Stimulated activated CD4-positive, alpha-beta T cell treated with anti-CD3 and anti-CD28 coated beads, TNF-alpha, amount 100 ng/mL, for 4 hours (primary cell): ENCODE results near the gene SLC16A4.

Experiments
- DNase-seq, 3 experiments: peaks; one replicate each; pipeline ENCODE4 v3.0.0-alpha.2; 2020; ENCODE audit warnings: low read depth in 3 of 3

Gene SLC16A4

DNA sequence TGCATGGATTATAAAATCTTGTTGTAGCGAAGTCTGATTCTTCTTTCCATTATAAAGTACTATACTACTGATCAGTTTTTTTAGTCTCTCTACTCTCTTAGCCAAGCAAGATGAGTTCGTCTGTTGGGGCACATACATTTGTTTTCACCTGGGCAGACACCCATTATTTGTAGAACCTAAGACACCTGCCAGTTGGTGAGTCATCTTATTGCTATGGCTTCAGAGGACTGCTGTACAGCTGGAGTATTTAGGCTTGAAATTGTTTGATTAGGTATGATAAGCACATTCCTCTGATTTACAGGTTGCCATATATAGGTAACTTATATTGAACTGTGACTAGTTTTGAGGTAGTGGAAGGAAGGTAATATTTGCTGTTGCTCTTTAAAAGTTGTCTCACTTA is 34.4 kb downstream of the SLC16A4 start:
- no peak for DNase-seq

DNA sequence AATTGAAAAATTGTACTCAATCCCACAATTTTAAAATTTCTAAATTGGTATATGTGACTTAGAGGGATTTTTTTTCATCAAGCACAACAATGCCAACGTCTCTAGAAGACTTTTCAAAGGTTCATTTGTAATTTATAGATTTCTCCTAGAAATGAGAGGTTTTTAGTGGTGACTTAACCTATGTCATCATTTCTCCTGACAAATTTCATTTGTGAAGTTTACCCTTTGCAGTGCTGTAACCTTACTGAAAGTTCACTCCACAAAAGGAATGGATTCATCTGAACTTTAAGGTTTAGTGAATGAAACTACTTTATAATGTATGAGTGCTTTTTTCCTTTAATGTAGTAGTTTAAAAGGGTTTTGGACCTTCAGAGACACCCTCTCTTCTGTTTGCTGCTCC is 35.5 kb downstream of the SLC16A4 start:
- no peak for DNase-seq

DNA sequence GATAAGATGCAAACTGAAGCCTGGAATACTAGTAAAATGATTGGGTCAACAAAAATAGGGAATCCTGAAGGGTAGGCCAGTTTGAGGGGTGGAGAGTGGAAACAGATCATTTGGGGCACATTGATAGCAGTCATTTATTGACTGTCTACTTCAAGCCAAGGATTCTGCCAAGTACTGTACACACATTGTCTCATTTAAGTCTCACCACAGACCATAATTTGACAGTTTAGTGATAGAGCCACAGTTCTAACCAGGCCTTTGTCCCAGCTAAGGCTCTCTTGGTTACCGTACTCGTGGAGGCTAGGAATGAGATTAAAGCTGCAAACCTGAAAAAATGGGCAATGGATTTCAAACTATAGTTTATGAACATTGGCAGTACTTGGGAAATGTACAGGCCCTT is 40.5 kb downstream of the SLC16A4 start:
- DNase-seq = no peak

DNA sequence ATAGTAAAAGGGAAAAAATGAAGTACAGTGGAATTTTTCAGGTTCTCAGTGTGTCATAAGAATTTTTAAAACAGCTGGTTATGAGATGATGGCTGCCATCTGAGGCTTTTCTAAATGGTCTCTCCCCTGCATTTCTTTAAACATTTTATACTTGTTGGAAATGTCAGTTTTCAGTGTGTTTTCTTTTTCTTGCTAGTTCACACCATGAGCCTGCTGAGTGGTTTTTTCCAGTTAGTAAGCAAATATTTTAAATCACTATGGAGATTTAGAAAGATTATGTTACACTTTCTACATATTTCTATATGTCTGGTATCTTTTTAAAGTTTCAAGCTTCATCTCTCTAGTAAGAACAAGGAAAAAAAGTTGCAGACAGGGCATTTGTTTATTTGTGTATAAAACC is 42.1 kb downstream of the SLC16A4 start:
- no peak for DNase-seq

DNA sequence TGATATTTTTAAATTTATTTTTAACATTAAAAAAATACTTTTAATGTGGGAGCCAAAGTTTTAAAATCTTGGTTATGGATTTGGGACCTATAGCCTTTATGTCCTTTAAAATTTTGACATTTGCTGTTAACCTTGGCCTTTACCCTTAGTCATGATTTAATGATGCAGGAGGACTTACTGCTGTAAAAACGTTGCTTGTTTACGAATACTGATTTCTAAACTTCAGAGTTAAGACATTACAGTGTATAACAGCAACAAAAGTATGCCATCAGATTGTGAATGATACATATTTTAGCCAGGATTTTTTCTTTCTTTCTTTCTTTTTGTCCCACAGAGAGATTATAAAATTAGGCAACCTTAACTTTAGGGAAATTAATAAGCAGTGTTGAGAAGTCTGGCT is 42.8 kb downstream of the SLC16A4 start:
- DNase-seq = no peak

DNA sequence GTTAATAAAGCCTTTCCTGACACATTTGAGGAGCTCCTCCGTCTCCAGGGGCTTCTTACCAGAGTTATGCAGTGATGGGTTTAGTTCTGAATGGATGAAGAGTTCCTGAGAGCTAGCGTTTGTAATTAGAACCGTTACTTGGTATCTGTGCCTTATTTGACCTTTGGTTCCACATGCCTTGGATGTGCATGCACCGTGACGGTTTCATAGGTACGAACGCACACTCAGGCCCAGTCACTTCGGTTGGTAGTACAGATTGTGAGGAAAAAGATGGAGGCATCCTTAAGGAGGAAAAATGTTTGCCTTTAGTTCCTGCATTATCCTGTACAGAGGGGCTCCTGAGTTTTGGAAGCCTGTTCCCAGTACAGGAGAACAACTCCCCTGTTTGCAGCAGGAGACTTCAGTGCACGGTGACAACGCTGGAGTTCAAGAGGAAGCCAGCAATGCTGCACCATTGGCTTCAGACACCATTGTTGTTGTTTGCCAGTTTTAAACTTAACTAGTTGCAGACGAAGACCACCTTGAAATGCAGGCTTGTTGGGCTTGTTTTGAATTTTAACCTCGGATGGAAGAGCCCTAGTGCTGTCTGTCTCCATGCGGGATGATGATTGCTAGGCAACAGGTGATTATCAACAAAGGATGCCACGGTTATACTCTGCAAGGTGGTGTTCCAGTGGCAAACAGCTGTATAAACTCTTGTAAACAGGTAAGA is 43.5 kb downstream of the SLC16A4 start:
- DNase-seq = no peak

DNA sequence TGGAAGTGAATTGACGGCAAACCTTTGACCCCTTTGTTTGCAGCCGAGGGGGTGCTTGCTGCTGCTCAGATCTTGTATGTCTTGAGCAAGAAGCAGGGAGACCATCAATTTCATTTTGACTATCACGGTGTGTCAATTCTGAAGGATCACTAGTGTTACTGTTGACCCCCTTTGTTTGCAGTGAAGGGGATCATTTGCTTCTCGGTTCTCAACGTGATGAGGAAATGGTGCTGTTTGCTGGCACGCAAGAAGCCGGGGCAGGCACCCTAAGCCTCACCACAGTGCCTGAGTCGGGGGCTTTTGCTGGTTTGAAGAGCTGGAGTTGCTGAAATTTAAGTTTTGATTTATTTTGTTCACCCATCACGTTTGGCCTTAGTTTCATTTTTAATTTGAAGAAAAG is 44.1 kb downstream of the SLC16A4 start:
- DNase-seq = no peak

DNA sequence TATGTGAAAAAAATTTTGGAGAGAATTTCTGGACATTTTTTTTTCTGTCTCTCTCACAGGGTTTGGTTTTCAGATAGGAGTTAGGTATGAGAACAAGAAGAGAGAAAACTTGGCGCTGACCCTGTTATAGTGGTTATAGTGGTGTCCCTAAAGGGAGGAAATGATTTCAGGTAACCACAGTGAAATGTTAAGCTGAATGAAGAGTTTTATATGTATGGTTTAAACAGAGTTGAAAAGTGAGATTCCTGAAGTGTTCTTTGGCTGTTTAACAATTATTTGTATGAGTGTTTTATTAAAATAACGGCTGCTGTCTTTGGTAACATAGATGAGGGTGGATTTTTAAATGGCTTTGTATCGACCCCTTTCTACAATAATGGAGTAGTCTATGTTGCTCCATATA is 45.3 kb downstream of the SLC16A4 start:
- DNase-seq = no peak

DNA sequence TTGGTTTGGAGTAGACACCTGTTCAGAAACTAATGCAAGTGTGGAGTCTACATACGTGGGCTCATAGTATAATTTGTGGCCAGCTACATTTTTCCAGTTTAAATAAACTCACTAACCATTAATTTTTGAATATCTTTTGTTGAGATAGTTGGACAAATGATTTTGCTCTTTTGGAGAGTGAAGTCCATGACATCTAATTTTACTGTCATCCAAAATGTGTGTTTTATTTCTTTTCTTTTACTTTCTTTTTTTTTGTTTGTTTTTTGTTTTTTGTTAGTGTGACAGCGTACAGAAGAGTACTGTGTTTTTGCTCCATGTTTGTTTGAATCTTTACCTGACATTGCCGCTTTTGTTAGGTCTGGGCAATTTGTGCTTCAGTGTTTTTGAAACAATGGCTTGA is 46.7 kb downstream of the SLC16A4 start:
- DNase-seq = no peak

DNA sequence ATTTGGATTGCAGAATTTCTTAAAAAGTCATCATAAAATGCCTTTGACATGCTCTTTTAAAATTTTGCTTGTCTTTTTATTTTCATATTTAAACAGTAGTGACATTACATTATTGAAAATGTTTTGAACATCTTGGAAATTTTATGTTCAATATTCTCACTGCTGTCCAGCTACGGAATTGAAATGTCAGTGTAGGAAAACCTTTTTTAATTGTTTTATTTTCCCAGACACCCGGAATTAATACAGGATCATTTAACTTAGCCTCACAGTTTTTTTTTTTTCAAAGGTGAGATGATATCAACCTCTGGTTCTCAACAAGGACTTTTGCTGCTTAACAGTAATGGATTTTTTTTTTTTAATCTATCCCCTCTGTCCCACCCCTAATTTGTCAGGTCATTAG is 47.6 kb downstream of the SLC16A4 start:
- no peak for DNase-seq

DNA sequence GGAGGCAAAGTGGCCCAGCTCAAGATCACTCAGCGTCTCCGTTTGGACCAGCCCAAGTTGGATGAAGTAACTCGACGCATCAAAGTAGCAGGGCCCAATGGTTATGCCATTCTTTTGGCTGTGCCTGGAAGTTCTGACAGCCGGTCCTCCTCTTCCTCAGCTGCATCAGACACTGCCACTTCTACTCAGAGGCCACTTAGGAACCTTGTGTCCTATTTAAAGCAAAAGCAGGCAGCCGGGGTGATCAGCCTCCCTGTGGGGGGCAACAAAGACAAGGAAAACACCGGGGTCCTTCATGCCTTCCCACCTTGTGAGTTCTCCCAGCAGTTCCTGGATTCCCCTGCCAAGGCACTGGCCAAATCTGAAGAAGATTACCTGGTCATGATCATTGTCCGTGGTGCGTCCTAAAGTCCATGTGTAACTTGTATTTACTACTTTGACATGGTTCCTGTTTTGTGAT is 48.9 kb downstream of the SLC16A4 start:
- DNase-seq = no peak

DNA sequence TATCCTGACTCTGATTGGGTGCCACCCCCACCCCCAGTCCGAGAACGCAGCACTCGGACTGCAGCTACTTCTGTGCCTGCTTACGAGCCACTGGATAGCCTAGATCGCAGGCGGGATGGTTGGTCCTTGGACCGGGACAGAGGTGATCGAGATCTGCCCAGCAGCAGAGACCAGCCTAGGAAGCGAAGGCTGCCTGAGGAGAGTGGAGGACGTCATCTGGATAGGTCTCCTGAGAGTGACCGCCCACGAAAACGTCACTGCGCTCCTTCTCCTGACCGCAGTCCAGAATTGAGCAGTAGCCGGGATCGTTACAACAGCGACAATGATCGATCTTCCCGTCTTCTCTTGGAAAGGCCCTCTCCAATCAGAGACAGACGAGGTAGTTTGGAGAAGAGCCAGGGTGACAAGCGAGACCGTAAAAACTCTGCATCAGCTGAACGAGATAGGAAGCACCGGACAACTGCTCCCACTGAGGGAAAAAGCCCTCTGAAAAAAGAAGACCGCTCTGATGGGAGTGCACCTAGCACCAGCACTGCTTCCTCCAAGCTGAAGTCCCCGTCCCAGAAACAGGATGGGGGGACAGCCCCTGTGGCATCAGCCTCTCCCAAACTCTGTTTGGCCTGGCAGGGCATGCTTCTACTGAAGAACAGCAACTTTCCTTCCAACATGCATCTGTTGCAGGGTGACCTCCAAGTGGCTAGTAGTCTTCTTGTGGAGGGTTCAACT is 49.5 kb downstream of the SLC16A4 start:
- DNase-seq = no peak

DNA sequence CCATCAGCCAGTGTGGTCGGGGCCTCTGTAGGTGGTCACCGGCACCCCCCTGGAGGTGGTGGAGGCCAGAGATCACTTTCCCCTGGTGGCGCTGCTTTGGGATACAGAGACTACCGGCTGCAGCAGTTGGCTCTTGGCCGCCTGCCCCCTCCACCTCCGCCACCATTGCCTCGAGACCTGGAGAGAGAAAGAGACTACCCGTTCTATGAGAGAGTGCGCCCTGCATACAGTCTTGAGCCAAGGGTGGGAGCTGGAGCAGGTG is 50.7 kb downstream of the SLC16A4 start:
- no peak for DNase-seq

DNA sequence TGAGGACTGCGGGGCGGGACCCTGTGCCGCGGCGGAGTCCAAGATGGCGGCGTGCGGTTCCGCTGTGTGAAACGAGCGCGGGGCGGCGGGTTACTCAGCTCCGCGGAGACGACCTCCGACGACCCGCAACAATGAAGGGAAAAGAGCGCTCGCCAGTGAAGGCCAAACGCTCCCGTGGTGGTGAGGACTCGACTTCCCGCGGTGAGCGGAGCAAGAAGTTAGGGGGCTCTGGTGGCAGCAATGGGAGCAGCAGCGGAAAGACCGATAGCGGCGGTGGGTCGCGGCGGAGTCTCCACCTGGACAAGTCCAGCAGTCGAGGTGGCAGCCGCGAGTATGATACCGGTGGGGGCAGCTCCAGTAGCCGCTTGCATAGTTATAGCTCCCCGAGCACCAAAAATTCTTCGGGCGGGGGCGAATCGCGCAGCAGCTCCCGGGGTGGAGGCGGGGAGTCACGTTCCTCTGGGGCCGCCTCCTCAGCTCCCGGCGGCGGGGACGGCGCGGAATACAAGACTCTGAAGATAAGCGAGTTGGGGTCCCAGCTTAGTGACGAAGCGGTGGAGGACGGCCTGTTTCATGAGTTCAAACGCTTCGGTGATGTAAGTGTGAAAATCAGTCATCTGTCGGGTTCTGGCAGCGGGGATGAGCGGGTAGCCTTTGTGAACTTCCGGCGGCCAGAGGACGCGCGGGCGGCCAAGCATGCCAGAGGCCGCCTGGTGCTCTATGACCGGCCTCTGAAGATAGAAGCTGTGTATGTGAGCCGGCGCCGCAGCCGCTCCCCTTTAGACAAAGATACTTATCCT is 51.2 kb downstream of the SLC16A4 start:
- peak in 2 of 3 experiments; percentile 21 to 40 for DNase-seq

DNA sequence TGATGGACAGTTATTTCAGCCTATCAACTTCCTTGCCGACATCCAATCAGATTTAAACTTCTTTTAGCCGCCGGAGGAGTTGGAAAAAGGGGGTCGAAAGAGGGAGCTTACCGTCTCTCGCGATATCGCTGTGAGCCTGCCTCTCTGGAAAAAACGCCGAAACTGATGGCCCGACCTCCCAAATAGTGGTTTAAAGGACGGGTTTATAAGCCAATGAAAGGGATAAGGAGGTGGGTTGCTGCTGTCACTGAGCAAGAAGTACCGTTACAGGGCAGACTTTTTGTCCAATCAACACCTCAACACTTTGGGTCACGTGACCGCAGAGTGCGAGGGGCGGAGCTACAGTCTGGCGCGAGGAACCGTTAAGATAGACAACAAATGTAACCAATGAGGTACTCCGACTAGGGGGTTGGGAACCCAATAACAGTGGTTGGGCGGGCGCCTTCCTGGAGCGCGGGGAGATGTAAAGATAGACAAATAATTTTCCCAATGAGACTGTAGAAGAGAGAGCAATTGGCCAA is 51.9 kb downstream of the SLC16A4 start, which contains the start of gene RBM15:
TSS of gene RBM15 (plus strand) at position 492 of the 521 bp plus-strand sequence. CDS start at position 521, 29 bp downstream.
- DNase-seq = peak; percentile 78 to 96 (median 93)

DNA sequence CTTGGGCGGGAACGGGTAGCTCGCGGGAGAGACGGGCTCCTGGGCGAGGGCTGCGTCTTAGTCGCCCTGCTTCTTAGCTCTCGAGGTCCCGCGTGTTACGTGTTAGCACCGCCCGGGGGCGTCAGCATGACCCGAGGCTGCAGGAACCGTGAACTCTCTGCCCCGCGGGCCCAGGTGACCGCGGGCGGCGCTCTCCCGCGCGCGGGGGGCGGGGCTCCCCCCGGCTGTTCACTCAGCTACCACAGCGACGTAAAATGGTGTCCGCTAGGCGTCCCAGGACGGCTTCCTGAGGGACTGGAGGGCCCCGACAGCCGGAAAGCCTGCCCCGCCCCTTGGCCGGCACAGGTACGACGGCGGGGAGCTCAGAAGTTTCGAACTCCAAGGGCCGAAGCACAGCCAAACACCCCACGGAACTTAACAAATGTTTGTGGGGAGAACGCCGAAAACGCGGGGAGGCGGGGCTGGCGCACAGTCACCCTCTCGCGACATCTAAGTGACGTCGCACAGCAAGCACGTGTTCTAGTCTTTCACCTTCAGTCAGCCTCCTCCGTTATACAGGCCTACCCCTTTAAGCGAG is 52.4 kb downstream of the SLC16A4 start:
- peak; percentile 87 to 91 (median 89) for DNase-seq

DNA sequence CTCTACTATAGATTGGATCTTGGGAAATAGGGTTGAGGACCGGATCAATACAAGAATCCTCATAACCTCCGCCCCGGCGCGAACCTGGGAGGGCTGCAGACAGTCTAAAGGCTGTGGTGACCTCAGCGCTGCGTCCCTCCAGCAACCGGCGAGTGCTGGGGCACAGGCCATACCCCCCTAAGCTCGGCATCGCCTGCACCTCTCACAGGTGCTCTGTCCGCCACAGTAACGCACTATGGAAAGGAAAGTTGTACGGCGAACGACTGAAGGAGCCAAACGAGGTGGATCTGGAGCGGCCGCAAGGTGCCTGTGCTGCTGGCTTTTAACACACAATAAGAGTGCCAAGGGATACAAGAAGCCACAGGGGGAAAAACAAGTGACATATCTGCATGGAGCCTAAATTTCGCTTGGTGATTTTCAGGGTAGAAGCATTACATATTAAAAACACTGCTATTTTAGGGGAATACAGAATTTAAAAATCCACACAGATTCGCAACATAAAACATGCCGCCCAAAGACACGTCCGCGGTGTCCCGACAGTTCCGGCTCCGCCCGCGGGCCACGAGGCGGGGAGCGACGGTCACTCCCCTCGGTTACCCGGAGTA is 53.0 kb downstream of the SLC16A4 start:
- peak in 1 of 3 experiments; percentile 34 for DNase-seq

DNA sequence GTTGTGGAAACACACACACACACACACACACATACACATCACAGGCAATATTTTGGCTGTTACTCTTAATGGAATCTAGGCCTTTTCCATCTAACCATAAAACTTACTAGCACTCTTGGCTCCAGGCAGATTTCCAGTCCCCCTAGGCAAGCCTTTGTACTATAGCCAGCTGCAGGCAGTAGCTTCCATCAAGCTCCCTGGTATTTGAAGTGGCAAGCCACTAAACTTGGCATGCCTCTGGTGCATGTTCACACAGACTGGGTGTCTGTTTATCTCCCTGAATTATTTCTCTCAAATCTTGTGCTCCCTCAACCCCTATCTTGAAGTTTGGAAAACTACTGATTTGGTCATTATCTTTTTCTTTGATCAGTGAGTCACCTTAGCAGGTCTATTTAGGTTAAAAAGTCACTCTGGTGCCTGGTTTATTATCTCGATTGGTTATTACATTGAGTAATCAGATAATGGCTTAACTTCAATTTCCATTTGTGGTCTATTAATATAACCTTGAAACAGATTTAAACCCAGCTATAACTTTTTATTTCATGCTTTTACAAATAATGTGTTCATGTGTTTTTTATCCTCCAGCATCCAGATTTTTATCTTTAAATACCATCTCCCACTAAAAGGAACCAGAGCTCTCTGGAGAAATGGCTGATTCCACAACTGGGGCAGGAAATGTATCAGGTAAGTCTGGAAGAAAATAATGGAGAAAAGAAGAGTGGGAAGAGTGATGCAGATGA is 54.4 kb downstream of the SLC16A4 start:
- DNase-seq = no peak

DNA sequence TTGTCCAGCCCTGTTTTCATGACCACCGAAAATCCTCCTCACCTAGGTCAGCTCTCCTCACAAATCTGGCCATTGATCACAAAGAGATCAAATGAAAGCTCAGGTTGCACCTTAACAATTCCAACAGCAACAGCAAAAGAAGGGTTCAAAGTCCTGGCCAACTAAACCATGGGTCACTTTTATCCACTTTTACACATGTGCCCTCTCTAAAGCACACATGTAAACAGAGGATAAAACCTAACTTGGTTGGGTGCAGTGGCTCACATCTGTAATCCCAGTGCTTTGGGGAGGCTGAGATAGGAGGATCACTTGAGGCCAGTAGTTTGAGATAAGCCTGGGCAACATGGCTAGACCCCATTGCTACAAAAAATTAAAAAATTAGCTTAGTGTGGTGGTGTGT is 55.6 kb downstream of the SLC16A4 start:
- DNase-seq = no peak

DNA sequence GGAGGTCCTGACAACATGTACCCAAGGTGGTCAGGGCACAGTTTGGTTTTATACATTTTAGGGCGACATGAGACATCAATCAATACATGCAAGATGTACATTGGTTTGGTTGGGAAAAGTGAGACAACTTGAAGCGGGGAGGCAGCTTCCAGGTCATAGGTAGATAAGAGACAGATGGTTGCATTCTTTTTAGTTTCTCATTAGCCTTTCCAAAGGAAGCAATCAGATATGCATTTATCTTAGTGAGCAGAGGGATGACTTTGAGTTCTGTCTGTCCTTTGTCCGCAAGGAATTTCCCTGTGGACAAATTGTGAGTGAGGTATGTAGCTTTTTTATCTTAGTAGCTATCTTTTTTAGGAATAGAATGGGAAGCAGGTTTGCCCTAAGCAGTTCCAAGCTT is 62.1 kb downstream of the SLC16A4 start:
- DNase-seq = no peak

DNA sequence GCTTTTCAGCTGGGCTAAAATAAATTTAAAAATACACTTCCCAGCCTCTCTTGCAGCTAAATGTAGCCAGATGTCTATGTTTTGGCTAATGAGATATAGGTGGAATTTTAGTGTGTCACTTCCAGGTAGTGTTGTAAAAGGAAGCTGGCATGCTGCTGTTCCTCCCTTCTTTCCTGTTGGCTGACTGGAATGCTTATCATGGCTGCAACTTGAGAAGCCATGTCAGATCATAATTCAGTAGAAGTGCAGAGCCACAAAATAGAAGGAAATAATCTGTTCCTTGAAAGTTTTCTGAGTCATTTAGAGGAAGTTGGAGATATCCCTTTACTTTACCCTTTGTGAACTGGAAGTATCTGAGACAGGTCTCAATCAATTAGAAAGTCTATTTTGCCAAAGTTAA is 62.6 kb downstream of the SLC16A4 start:
- DNase-seq = no peak
